Prostate gland (tissue), 2 donors: ENCODE measurements around the gene COMMD6. TPM values are rescaled to one million over a fixed set of nuclear protein-coding genes. Genes with fewer than 3 reads are reported as not detected.

Experiments
- DNase-seq: peaks from one replicate; pipeline ENCODE4 v3.0.0-alpha.2; 2019; ENCODE audit warnings: low spot score
- H3K27ac ChIP-seq, 2 donors: fragments of 200-600 bp; sonication (generic); 2 replicates each; pipeline ENCODE4 v1.5.1; 2017 to 2019
- H3K27me3 ChIP-seq: fragments of 200-600 bp; sonication (generic); replicated peaks from 2 replicates; pipeline ENCODE4 v1.5.1; 2019; ENCODE audit not compliant: insufficient read depth
- H3K36me3 ChIP-seq, 2 donors: fragments of 200-600 bp; sonication (generic); 1 replicate in 1 of 2; 2 replicates in 1 of 2; pipeline versions ENCODE4 v1.5.1 to v1.8.1; 2017 to 2019
- H3K4me1 ChIP-seq: fragments of 200-600 bp; sonication (generic); replicated peaks from 2 replicates; pipeline ENCODE4 v1.5.1; 2019
- H3K4me3 ChIP-seq, 2 donors: fragments of 200-600 bp; sonication (generic); 2 replicates each; pipeline ENCODE4 v1.5.1; 2017 to 2019
- H3K9me3 ChIP-seq: fragments of 200-600 bp; sonication (generic); 2 replicates; pipeline ENCODE4 v1.5.1; 2017
- POLR2A ChIP-seq: fragments of 450-650 bp; IDR thresholded peaks from one replicate; pipeline ENCODE4 v1.6.1; 2016; ENCODE audit warnings: antibody characterized with exemption, mild to moderate bottlenecking
- POLR2AphosphoS5 ChIP-seq: sonication (generic); formaldehyde crosslinking; IDR thresholded peaks from one replicate; pipeline ENCODE4 v1.6.1; 2017; ENCODE audit warnings: antibody characterized with exemption
- WGBS: methylation state at CpG from one replicate; pipeline ENCODE4 v1.1.5; 2018; 5-methylcytosine and 5-hydroxymethylcytosine counted together
- intact Hi-C: fragments of 100-400 bp; cut with DNase I; formaldehyde crosslinking; loops from one replicate; pipeline ENCODE4 v1.14.2; 2022
- total RNA-seq, 2 donors: library from RNA; depleted of rRNA; stranded (reverse); fragments of >200 nt; gene quantifications; one replicate each; pipeline ENCODE4 v1.1.0, GENCODE V29; 2016
- TF ChIP-seq, protein P1 (sequence below), 4 experiments: fragments of 200-600 bp in 2 of 4; fragments of 450-650 bp in 2 of 4; sonication (generic) in 2 of 4; IDR thresholded peaks; 1 replicate in 3 of 4; 2 replicates in 1 of 4; pipeline ENCODE4 v1.5.1; 2016 to 2019; ENCODE audit warnings: antibody characterized with exemption in 4 of 4, mild to moderate bottlenecking in 2 of 4, moderate library complexity in 2 of 4

The COMMD6 gene
- total RNA-seq, 2 donors from 2014 or later: 77.3 to 183 TPM

DNA sequence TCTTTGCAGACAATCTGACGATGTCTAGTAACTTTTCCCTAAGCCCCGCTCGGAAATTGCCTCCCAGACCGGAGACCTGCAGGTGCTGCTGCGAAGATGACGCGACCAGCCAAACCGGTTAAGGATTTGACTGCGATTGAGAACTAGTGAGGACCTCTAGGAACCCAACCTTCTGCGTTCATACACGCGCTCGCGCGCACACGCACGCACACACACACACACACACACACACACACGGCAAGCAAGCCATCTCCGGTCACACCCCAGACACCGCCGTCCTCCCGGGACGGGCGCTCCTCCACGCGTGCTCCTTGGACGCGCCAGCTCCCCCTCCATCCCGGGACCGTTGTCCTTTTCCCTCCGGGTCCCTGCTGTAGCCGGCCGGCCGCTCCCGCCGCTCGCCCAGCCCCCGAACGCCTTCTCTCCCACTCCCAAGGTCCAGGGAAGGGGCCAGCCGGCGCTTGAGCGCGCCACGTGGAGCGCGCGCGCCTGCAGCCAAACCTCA, 56.9 kb downstream of the COMMD6 start:
- peaks cover 4% of the 10 kb centered on the region for H3K4me1 ChIP-seq

DNA sequence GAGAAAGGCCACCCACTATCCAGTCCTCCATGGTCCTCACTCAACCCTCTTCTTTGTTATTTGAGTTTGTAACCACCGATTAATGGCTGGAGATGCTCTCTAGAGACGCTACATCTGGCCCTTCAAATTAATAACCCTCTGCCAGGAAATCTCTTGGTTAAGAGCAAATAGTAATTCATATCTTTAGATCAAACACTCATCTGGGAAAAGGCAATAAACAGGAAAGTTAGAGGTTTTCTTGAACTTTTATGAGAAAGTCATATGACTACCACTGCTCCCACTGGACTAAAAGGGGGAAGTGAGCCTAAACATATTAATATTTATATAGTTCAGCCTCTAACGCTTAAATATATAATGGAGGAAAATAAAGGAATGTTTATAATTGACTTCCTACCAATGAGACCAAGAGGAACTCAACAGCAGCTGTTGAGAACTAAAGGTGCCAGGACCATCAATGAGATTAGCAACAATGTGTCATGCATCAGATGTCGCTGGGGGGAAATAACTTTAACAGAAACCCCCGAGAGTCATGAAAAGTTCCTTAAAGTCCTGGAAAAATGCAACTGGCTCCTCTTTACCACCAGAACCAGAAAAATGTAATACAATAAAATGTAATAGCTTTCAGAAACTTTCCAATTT, 58.4 kb downstream of the COMMD6 start:
- intact Hi-C loops: no loop called here
- Histone ChIP-seq H3K9me3 (no peaks in the 10 kb centered on the region), H3K27ac (no peak overlapping the region), H3K4me1 (peaks cover 4% of the 10 kb centered on the region), H3K27me3 (no peaks in the 10 kb centered on the region), H3K36me3 (no peaks in the 10 kb centered on the region), H3K4me3 (no peak overlapping the region)
- WGBS: 49% methylated on average over 5 of the region's 5 CpGs
- no peak for DNase-seq
- TF ChIP-seq, protein P1, sequence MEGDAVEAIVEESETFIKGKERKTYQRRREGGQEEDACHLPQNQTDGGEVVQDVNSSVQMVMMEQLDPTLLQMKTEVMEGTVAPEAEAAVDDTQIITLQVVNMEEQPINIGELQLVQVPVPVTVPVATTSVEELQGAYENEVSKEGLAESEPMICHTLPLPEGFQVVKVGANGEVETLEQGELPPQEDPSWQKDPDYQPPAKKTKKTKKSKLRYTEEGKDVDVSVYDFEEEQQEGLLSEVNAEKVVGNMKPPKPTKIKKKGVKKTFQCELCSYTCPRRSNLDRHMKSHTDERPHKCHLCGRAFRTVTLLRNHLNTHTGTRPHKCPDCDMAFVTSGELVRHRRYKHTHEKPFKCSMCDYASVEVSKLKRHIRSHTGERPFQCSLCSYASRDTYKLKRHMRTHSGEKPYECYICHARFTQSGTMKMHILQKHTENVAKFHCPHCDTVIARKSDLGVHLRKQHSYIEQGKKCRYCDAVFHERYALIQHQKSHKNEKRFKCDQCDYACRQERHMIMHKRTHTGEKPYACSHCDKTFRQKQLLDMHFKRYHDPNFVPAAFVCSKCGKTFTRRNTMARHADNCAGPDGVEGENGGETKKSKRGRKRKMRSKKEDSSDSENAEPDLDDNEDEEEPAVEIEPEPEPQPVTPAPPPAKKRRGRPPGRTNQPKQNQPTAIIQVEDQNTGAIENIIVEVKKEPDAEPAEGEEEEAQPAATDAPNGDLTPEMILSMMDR (IDR thresholded peaks at IDR 0.05): no peak
- TF ChIP-seq POLR2AphosphoS5 (no peak), POLR2A (no peak)

More for the DNA sequence above, 56.9 kb downstream of the COMMD6 start:
- Histone ChIP-seq H3K27me3 (no peaks in the 10 kb centered on the region), H3K4me3 (peak overlapping the region; percentile 82 to 88), H3K9me3 (no peaks in the 10 kb centered on the region), H3K36me3 (no peaks in the 10 kb centered on the region), H3K27ac (peak overlapping the region; percentile 79 to 85)
- under 1% methylated on average over 43 of the region's 48 CpGs for WGBS
- intact Hi-C loops: loop anchor here (1.0 kb wide), 1 partner anchor 109 kb away; no protein-coding TSS in a partner anchor
- TF ChIP-seq POLR2A (no peak), POLR2AphosphoS5 (peak; percentile 42)
- DNase-seq: peak; percentile 88

DNA sequence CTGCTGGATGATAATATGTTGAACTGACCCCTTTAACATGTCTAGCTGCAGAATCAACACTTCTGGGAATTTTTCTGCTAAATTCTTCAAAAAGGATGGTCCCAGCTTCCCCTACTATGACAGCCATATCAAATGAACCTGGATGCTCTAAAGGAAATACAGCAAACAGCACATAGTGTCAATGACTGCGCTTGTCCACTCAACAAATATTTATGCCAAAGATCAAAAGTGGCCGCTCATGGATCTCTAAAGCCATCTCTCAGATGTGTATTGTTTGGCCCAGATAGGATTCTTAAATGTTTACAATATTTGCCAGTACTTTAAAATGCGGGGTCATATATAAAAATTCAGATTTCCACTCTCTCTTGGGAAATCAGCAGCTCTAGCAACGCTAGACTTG, 59.0 kb downstream of the COMMD6 start:
- Histone ChIP-seq H3K4me1 (peaks cover 4% of the 10 kb centered on the region), H3K36me3 (no peaks in the 10 kb centered on the region), H3K27me3 (no peaks in the 10 kb centered on the region), H3K4me3 (no peak overlapping the region), H3K27ac (no peak overlapping the region), H3K9me3 (no peaks in the 10 kb centered on the region)
- intact Hi-C loops: no loop called here
- 89% methylated on average over 4 of the region's 4 CpGs for WGBS
- no peak for DNase-seq
- TF ChIP-seq POLR2A (no peak), POLR2AphosphoS5 (no peak)
- TF ChIP-seq, protein P1 (IDR thresholded peaks at IDR 0.05): no peak

Other genes with a start within 250 kb of the COMMD6 start
- gene TBC1D4, start 55.7 kb downstream of the COMMD6 start, total RNA-seq: 10 to 100 TPM; 27.6 to 56.1 TPM
- 10 to 100 TPM; 17.1 to 26.8 TPM for gene UCHL3, start 11.9 kb upstream of the COMMD6 start, total RNA-seq
- gene LMO7, start 98.5 kb upstream of the COMMD6 start, total RNA-seq: 10 to 100 TPM; 87.8 to 99.9 TPM